Loucy (cell line): Measurements from ENCODE around the gene ADAT1.

Experiments used
- CTCF ChIP-seq: fragments of 200-600 bp; sonication (generic); conservative IDR thresholded peaks from 2 replicates; pipeline ENCODE4 v1.5.1; 2014; ENCODE audit warnings: mild to moderate bottlenecking, antibody characterized with exemption, low read length
- EZH2phosphoT487 ChIP-seq: fragments of 200-600 bp; IDR thresholded peaks from 2 replicates; pipeline ENCODE4 v1.6.1; 2018; ENCODE audit warnings: antibody characterized with exemption, mild to moderate bottlenecking, moderate library complexity, borderline replicate concordance

GRCh38 chr16:75588716-75589115 is 34.4 kb downstream of the ADAT1 start:
- TF ChIP-seq CTCF (no peak), EZH2phosphoT487 (no peak)
